ENCODE results near the gene HM13. TPM values are rescaled to one million over a fixed set of nuclear protein-coding genes. Genes with fewer than 3 reads are reported as not detected.
A peak's percentile ranks its signal among the peaks of the same experiment; 100 is the strongest.

HM13 gene
- total and polyA plus RNA-seq, 9 of the 15 experiments (the other 6 are each of a cell fraction or from before 2014, with no cell fraction given), result 7.7 to 136 (median 74.5) TPM

DNA sequence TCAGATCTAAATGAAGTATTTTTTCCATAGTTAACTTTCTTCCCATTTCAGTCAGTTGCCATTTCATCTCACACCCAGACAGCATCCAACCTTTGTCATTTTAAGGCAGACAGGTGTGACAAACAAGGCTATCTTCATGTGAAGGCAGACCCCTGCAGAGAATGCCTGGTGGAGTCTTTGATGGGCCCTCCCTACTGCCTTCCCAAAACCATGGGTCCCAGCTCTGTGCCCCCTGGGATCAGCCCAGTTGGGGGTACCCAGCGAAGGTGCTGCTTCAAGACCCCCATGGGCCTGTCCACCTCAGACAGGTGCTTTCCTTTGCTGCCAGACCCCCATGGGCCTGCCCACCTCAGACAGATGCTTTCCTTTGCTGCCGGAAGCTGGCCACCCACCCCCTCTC lies 62.5 kb downstream of the HM13 start:
- no peaks in the 10 kb centered on the region for H3K9me1 ChIP-seq (ENCODE audit: control insufficient read depth, insufficient read depth, low read length)
- ATAC-seq, result no peak
- no peak overlapping the region for H2AFZ ChIP-seq (ENCODE audit: low read depth, low read length)
- no peak for TF ChIP-seq NFIX (CRISPR knock-in tag; IDR thresholded peaks at IDR 0.05; ENCODE audit: low read depth)
- TF ChIP-seq NFIC (IDR thresholded peaks at IDR 0.05), result no peak
- no peak for TF ChIP-seq CBX1 (IDR thresholded peaks at IDR 0.05; ENCODE audit: low read depth)
- TF ChIP-seq POU5F1 (IDR thresholded peaks at IDR 0.05; ENCODE audit: borderline replicate concordance, low read depth, low read length, partially characterized antibody), result no peak
- no peak for TF ChIP-seq EWSR1 (IDR thresholded peaks at IDR 0.05; ENCODE audit: borderline replicate concordance, low read depth, partially characterized antibody)
- TF ChIP-seq SIX5 (IDR thresholded peaks at IDR 0.05; ENCODE audit: borderline replicate concordance in 1 of 2, insufficient read depth in 1 of 2, low read depth in 1 of 2, low read length in 2 of 2), result no peak
- no peak for TF ChIP-seq HMG20A (CRISPR knock-in tag; conservative IDR thresholded peaks at IDR 0.05)
- no peak for TF ChIP-seq CREM (IDR thresholded peaks at IDR 0.05; ENCODE audit: low read depth)
- no peak for TF ChIP-seq TCF7 (IDR thresholded peaks at IDR 0.05; ENCODE audit: borderline replicate concordance)
- no peak for TF ChIP-seq SAFB2 (IDR thresholded peaks at IDR 0.05; ENCODE audit: borderline replicate concordance, low read depth, low read length, severe bottlenecking)
- no peak for TF ChIP-seq CREB3L1 (IDR thresholded peaks at IDR 0.05; ENCODE audit: borderline replicate concordance, low read depth)
- no peak for TF ChIP-seq YBX1 (IDR thresholded peaks at IDR 0.05)
- H3K9me3 ChIP-seq (replicated peaks; ENCODE audit: control insufficient read depth, insufficient read depth, low read depth, low read length), result 0 out of 2 replicates have a peak, but pooled peaks cover 4% of the 10 kb centered on the region
- no peak overlapping the region for H3K4me3 ChIP-seq
- intact Hi-C loops (cut with micrococcal nuclease) (no loop called here), in situ Hi-C loops (cut with MboI) (loop anchor here (25.0 kb wide), 1 partner anchor 1061 kb away; no protein-coding TSS in a partner anchor)
- DNase-seq (ENCODE audit: extremely low read depth in 1 of 4, low spot score in 3 of 4), result peak in 1 of 4 experiments; percentile 3
- H3K27ac ChIP-seq (ENCODE audit: extremely low read depth, low read depth, low read length), result no peak overlapping the region
- H4K20me1 ChIP-seq (replicated peaks; ENCODE audit: control insufficient read depth, insufficient read depth, low read length), result no peaks in the 10 kb centered on the region
- H3K79me2 ChIP-seq (ENCODE audit: control insufficient read depth, insufficient read depth, low read length), result peaks cover 19% of the 10 kb centered on the region
- no peaks in the 10 kb centered on the region for H3K27me3 ChIP-seq (ENCODE audit: control insufficient read depth in 2 of 2, insufficient read depth in 2 of 2, low read length in 2 of 2)
- no TSS peak for BruUV-seq (replicated peaks)
- H3K36me3 ChIP-seq (ENCODE audit: control insufficient read depth, insufficient read depth, low read length), result no peaks in the 10 kb centered on the region
- peaks cover 10 to 31% of the 10 kb centered on the region in 2 experiments; a peak in 4 of 5 replicates for H3K4me1 ChIP-seq (replicated peaks in 1 of 2; ENCODE audit: control insufficient read depth in 2 of 2, insufficient read depth in 2 of 2, low read length in 2 of 2)
- 92% methylated on average over 1 of the region's 2 CpGs for WGBS (ENCODE audit: insufficient coverage, low coverage, missing lambda C conversion rate)
- ChIA-PET POLR2A (interaction anchor here (0.7 to 2.6 kb wide), 4 partner anchors 28 to 51 kb away, joined by 3 to 14 read pairs (median 6); partner anchors contain the start of gene ID1), CTCF (ENCODE audit: low intra/inter-chr PET ratio) (no interaction called here)
- no peak overlapping the region for H3K9ac ChIP-seq (ENCODE audit: insufficient read depth in 1 of 2, low read depth in 2 of 2, low read length in 2 of 2)
- FAIRE-seq, result no peak
- no peak overlapping the region for H3K4me2 ChIP-seq (ENCODE audit: insufficient read depth, low read length)
